Kidney (tissue), 14 donors: ENCODE results near the gene FHAD1. TPM values are rescaled to one million over a fixed set of nuclear protein-coding genes. Genes with fewer than 3 reads are reported as not detected.

Source experiments
- DNase-seq, 5 donors: peaks; one replicate each; pipeline ENCODE4 v3.0.0-alpha.2; 2013 to 2020
- FAIRE-seq: peaks from 2 replicates; lab custom pipeline; 2012; peaks lifted over from hg19 to GRCh38; lab: Jason Lieb, UNC
- H3K27ac ChIP-seq, 2 donors: one replicate each; pipeline ENCODE4 v1.7.0; 2013; ENCODE audit warnings: low read depth in 2 of 2, low read length in 2 of 2, inconsistent platforms in 1 of 2
- H3K27me3 ChIP-seq: one replicate; pipeline ENCODE4 v1.7.1; 2013; ENCODE audit warnings: low read length, inconsistent platforms; ENCODE audit not compliant: control insufficient read depth, insufficient read depth
- H3K36me3 ChIP-seq, 3 donors: one replicate each; pipeline versions ENCODE4 v1.7.0 to v1.7.1; 2013; ENCODE audit warnings: low read length in 3 of 3, control low read depth in 1 of 3, inconsistent platforms in 1 of 3; ENCODE audit not compliant: insufficient read depth in 3 of 3, control insufficient read depth in 2 of 3
- H3K4me1 ChIP-seq, 3 donors: one replicate each; pipeline versions ENCODE4 v1.7.0 to v1.7.1; 2013; ENCODE audit warnings: low read length in 3 of 3, inconsistent platforms in 1 of 3, low read depth in 1 of 3; ENCODE audit not compliant: control insufficient read depth in 2 of 3, insufficient read depth in 2 of 3
- H3K4me3 ChIP-seq, 3 donors: one replicate each; pipeline versions ENCODE4 v1.7.0 to v1.8.1; 2013; ENCODE audit warnings: low read length in 3 of 3, control low read depth in 1 of 3, inconsistent platforms in 1 of 3
- H3K9ac ChIP-seq, 3 donors: one replicate each; pipeline versions ENCODE4 v1.7.0 to v1.7.1; 2013; ENCODE audit warnings: low read length in 3 of 3, control low read depth in 1 of 3, inconsistent platforms in 1 of 3
- H3K9me3 ChIP-seq, 3 donors: one replicate each; pipeline versions ENCODE4 v1.7.0 to v1.7.1; 2013; ENCODE audit warnings: low read length in 3 of 3, control low read depth in 1 of 3, inconsistent platforms in 1 of 3; ENCODE audit not compliant: control insufficient read depth in 2 of 3, insufficient read depth in 1 of 3
- CTCF ChIP-seq: IDR thresholded peaks from 3 replicates; pipeline ENCODE4 v1.5.1; 2012; ENCODE audit warnings: mild to moderate bottlenecking, moderate library complexity, borderline replicate concordance; ENCODE audit not compliant: insufficient read depth; ENCODE audit errors: extremely low read depth
- intact Hi-C: fragments of 100-400 bp; cut with DNase I; formaldehyde crosslinking; loops from one replicate; pipeline ENCODE4 v1.11.1; 2022
- polyA plus RNA-seq: library from polyadenylated mRNA; stranded (reverse); fragments of 350-450 nt; fragmentation: Illumina TruSeq; extraction: RNeasy Lipid Tissue Mini Kit (QIAGEN cat#74804); gene quantifications from one replicate; pipeline ENCODE4 v1.2.3, GENCODE V29; 2014; ENCODE audit warnings: low read depth, low replicate concordance; ENCODE audit not compliant: insufficient read depth
- total RNA-seq: library from RNA; stranded (reverse); fragmentation: NEBNext Ultra II Directional; extraction: Animal tissue kit (Norgen Biotek cat#: 25700); gene quantifications from one replicate; pipeline ENCODE4 v1.2.1, GENCODE V29; 2021
- donor health status: control.
- donor health status: control.
- donor health status: control.
- donor health status: control.
- donor health status: control.
- donor health status: DM: yes; HTN: yes; CAD: no.
- donor health status: Normal renal cell carcinoma (clear cell type).

The FHAD1 gene
- total and polyA plus RNA-seq, 2 donors from 2014 or later: 0.84 to 4.2 TPM

- DNase-seq (no peak), FAIRE-seq (no peak)
- Histone ChIP-seq H3K9me3 (no peaks in the 10 kb centered on the region), H3K27me3 (no peaks in the 10 kb centered on the region), H3K4me3 (no peak overlapping the region), H3K4me1 (peaks cover 9 to 41% (median 36%) of the 10 kb centered on the region in 3 donors), H3K27ac (peak overlapping the region; percentile 26 to 40), H3K9ac (peak overlapping the region in 1 of 3 donors; percentile 5), H3K36me3 (peaks cover 0 to 10% (median 4%) of the 10 kb centered on the region in 3 donors)
- TF ChIP-seq CTCF: no peak
- intact Hi-C loops: no loop called here
These were observed 34.6 kb upstream of the FHAD1 start for GRCh38 chr1:15212216-15212953.

DNA sequence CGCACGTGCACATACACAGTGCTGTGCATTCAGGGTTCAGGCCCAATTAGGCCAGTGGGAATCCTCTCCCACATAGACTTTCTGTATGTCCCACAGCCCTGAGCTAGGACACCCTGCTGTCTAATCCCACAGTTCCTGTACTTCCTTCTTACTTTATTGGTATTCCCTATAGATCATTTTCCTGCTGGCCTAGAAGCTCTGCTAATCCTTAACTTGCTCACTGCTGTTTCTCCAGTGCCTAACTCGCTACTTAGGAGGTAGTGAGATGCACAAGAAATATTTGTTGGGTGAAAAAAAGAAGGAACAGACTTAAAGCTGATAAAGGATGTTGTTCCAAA, 34.1 kb upstream of the FHAD1 start:
- no peak overlapping the region for H3K4me3 ChIP-seq
- peaks cover 2 to 10% (median 4%) of the 10 kb centered on the region in 3 donors for H3K36me3 ChIP-seq
- intact Hi-C loops: no loop called here
- FAIRE-seq: no peak
- no peaks in the 10 kb centered on the region for H3K27me3 ChIP-seq
- TF ChIP-seq CTCF: no peak
- no peak for DNase-seq
- peak overlapping the region in 1 of 3 donors; percentile 5 for H3K9ac ChIP-seq
- peak overlapping the region in 1 of 2 donors; percentile 26 for H3K27ac ChIP-seq
- H3K4me1 ChIP-seq: peaks cover 9 to 35% (median 32%) of the 10 kb centered on the region in 3 donors
- H3K9me3 ChIP-seq: no peaks in the 10 kb centered on the region

DNA sequence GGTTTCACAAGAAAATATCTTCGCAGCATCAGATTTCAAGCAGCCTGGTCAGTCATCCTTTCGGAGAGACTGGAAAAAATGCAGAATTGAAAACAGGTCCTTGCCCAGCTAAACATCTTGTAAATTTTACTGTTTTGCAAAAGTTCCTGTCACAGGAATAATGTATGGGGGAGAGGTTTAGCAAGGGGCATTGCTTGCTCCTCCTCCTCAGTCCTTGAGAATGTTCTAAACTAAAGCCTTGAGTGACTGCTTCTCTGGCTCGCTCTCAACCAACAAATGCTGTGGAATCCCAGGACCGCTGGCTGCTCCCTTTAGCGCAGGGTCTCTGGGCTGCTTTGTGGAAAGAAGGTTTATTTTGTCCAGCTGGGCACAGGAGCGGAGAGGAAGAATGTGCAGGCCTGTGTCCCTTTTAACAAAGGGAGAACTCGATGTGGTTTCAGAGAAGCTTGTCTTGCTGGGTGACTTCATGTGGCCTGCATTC, 33.6 kb upstream of the FHAD1 start:
- H3K9me3 ChIP-seq: no peaks in the 10 kb centered on the region
- H3K36me3 ChIP-seq: peaks cover 2 to 10% (median 4%) of the 10 kb centered on the region in 3 donors
- intact Hi-C loops: no loop called here
- peak overlapping the region; percentile 26 to 50 for H3K27ac ChIP-seq
- no peak overlapping the region for H3K4me3 ChIP-seq
- H3K4me1 ChIP-seq: peaks cover 9 to 32% (median 30%) of the 10 kb centered on the region in 3 donors
- H3K9ac ChIP-seq: peak overlapping the region in 1 of 3 donors; percentile 41
- no peaks in the 10 kb centered on the region for H3K27me3 ChIP-seq
- FAIRE-seq (no peak), DNase-seq (peak in 3 of 5 donors; percentile 61 to 87 (median 68))
- TF ChIP-seq CTCF: no peak
